CD4-positive, alpha-beta T cell treated with Interleukin-10 for 1 hour (primary cell): ENCODE measurements around the gene BARHL1.

Experiments
- DNase-seq: peaks from one replicate; pipeline ENCODE4 v3.0.0-alpha.2; 2020

Gene BARHL1

GRCh38 chr9:132582276-132582785 lies at the start of gene BARHL1:
TSS of gene BARHL1 (plus strand) at chr9:132582606. CDS start at chr9:132582798, 192 bp downstream.
- DNase-seq = no peak

- no peak for DNase-seq
These were observed 47.6 kb upstream of the BARHL1 start for GRCh38 chr9:132534832-132535231.

GRCh38 chr9:132536124-132536523 lies 46.3 kb upstream of the BARHL1 start:
- DNase-seq = no peak

GRCh38 chr9:132537352-132537751 lies 45.1 kb upstream of the BARHL1 start:
- DNase-seq = no peak

- DNase-seq = no peak
These were observed 44.3 kb upstream of the BARHL1 start for GRCh38 chr9:132538071-132538470.

- no peak for DNase-seq
These were observed 43.3 kb upstream of the BARHL1 start for GRCh38 chr9:132539096-132539495.

- DNase-seq = no peak
These were observed 41.4 kb upstream of the BARHL1 start for GRCh38 chr9:132541051-132541450.

- DNase-seq = no peak
These were observed 40.3 kb upstream of the BARHL1 start for GRCh38 chr9:132541870-132542830.

- DNase-seq = no peak
These were observed 39.2 kb upstream of the BARHL1 start for GRCh38 chr9:132543251-132543650.

GRCh38 chr9:132543960-132544359 lies 38.4 kb upstream of the BARHL1 start:
- DNase-seq = no peak

GRCh38 chr9:132545578-132545977 lies 36.8 kb upstream of the BARHL1 start:
- DNase-seq = no peak

- DNase-seq = no peak
These were observed 36.0 kb upstream of the BARHL1 start for GRCh38 chr9:132546148-132547051.

- no peak for DNase-seq
These were observed 35.4 kb upstream of the BARHL1 start for GRCh38 chr9:132547052-132547431.

GRCh38 chr9:132547436-132547835 lies 35.0 kb upstream of the BARHL1 start:
- no peak for DNase-seq

GRCh38 chr9:132547976-132548730 lies 34.3 kb upstream of the BARHL1 start:
- DNase-seq = no peak

GRCh38 chr9:132548751-132549640 lies 33.4 kb upstream of the BARHL1 start:
- no peak for DNase-seq

- no peak for DNase-seq
These were observed 30.9 kb upstream of the BARHL1 start for GRCh38 chr9:132551556-132551955.

GRCh38 chr9:132552041-132552440 lies 30.4 kb upstream of the BARHL1 start:
- DNase-seq = no peak

GRCh38 chr9:132554755-132555154 lies 27.7 kb upstream of the BARHL1 start:
- no peak for DNase-seq

GRCh38 chr9:132555528-132555927 lies 26.9 kb upstream of the BARHL1 start:
- no peak for DNase-seq

- no peak for DNase-seq
These were observed 26.2 kb upstream of the BARHL1 start for GRCh38 chr9:132556235-132556634.

- no peak for DNase-seq
These were observed 25.7 kb upstream of the BARHL1 start for GRCh38 chr9:132556714-132557113.
